Occipital lobe (tissue), 2 donors: ENCODE results near the gene MAEL. TPM values are rescaled to one million over a fixed set of nuclear protein-coding genes. Genes with fewer than 3 reads are reported as not detected.

ENCODE experiments used
- DNase-seq: peaks from one replicate; lab custom pipeline; 2025; lab: John Stamatoyannopoulos, UW
- total RNA-seq: library from RNA; depleted of rRNA; stranded (reverse); fragments of >200 nt; gene quantifications from one replicate; pipeline ENCODE4 v1.2.3, GENCODE V29; 2014

MAEL gene
- total RNA-seq, result 1.4 TPM

DNA sequence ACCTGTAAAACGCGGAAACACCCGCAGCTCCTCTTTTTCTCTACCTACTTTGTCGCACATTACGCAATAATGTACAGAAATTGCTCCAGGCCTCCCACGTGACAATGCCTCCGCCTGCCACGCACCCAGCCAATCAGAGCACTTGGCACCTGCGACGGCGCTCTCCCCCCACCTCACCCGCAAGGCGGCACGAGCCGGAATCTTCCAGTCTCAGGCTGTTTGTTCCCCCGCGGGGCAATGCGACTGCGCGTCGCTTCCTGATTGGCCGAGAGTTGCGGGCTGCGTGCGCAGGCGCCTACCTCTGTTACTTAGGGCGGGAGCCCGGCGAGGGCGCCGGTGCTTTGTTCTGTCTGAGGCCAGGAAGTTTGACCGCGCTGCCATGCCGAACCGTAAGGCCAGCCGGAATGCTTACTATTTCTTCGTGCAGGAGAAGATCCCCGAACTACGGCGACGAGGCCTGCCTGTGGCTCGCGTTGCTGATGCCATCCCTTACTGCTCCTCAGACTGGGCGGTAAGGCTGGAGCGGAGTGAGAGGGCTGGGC, at the start of gene MAEL:
MAEL (plus strand) TSS at position 307 of the 542 bp plus-strand sequence; CDS start at position 380, 73 bp downstream.
- DNase-seq, result no peak

DNA sequence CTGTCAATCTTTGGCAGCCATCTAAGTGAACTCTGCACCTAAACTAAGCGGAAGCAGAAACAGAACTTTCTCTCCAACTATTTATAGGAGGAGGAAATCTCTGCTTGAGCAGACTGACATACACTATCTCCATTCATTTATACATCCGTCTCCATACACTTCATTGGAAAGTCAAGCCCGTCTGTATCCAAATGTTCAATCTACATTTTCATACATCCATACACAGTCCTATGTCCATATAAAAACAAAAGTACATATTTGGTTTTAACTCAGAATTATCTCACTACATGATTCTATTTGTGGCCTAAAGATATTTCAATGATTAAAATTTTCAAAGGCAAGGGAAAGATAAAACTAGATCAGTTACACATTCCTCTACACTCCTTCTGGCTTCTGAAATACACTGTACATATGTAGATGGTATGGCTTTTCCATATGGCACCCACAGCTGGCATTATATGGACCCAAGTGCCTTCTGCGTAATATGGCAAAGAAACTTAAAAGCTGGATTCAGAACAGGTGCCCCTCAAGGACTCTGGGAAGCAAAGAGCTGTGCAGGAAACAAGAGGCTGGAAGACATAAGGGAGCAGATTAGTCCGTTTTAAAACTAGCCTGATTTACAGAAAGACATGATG, 49.2 kb upstream of the MAEL start:
- no peak for DNase-seq

DNA sequence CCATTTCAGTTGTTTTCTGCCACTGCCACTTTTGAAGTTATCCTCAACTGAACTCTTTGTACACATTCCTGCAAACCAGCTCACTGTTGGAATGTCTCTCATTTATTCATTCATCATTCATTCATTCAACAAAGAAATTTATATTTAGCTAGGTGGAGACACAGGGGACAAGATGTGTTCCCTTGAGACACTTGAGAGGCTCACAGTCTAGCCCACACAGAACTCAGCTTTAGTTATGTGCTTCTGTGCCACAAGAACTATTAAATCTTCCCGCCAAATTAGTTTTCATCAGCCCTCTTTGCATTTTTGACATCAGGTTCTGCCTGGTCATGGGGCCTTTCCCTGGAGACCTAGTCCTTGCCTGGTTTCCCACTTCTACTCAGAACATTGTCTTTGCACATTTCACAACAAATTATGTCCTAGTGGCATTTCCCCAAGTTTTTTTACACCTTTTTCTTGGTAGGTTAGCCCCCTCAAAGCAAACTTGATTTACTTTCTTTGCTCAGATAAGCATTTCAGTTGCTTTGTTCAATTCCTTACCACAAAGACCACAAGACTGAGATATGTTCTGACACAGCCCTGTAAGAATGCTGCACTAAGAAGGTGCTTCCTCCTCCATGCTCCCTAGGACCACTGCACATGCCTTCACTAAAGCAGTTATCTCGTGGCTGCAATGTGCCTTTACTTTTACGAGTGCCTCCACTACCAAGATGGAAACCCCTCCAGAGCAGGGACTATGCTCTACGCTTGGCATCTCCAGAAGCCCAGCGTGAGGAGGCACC, 44.7 kb upstream of the MAEL start:
- no peak for DNase-seq

DNA sequence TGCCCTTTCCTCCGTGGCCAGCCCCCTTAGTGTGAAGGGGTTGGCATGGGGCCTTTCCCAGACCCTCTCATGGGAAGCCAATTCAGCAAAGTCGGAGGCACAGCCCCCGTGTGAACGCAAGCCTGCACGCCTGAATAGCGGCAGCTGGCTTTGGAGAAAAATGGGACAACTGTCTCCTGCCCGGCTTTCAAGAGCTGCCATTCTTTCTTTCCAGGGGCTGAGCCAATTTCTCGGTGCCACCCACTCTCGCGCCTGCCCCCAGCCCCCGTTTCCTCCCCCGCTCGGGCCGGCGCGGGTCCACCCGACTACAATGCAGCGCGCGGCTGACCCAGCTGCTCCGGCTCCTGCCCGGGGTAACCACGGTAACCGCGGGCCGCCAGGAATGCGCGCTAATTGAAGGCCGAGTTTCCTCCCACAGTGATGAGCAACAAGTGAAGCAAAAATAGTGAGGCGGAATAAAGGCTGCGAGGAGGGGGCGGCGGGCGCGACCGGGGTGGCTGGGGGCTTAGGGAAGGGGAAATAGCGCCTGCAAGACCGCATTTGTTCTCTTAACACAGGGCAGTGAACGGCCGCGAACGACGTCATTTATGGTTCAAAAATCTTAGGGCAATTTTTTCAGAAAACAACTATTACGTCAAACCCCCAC, 41.6 kb upstream of the MAEL start:
- DNase-seq, result peak; percentile 82

DNA sequence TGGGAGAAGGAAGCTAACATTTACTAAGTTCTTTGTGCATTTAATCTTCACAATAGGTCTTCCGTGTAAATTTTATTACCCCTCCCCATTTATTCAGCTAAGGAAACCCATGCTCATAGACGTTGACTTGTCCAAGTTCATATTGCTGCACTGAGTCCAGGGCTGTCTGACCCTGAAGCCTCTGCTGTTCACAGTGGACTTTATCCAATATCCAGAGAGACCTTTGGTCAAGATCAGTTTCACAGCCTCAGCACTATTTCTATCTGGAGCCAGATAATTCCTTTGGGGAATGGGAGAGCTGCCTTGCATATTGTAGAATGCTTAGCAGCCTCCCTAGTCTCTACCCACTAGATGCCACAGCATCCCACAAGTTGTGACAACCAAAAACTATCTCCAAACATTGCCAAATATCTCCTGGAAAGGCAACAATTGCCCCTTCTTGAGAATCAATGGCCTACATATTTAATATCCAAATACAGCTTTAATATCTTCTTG, 40.2 kb upstream of the MAEL start:
- no peak for DNase-seq

DNA sequence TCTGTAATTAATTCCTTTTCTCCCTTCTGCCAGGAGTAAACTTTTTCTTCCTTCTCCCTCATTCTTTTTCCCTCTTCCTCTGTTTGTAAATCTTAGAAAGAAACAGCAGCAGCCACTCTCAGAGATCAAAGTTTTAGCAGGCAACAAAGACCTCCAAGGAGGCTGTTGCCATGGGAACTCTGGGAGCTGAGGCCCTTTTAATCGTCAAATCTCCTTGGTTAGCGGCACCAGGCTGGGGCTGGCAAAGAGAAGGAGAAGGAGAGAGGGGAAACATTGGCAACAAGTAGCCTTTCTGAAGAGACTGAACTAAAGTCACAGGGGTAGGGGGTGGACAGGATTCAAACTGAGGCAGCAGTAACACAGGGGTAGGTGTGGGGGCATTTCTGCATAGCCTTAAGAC, 38.9 kb upstream of the MAEL start:
- no peak for DNase-seq

DNA sequence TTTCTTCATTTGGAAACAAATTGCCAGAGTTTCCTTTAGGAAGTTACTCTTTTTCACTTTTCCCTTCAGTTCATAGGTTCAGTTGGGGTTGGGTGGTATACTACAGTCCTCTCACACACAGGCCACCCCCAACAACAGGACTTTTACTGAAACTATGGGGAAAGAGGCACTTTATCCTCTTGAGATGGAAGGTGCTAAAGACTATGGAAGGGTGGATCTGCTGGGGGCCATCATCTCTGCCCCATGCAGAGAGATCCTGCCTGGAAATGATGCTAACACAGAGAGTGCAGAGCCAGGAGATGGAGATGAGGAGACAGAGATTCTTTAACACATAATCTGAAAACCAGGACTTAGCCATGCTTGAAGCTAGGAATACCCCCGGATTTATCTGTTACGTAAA, 38.0 kb upstream of the MAEL start:
- no peak for DNase-seq

DNA sequence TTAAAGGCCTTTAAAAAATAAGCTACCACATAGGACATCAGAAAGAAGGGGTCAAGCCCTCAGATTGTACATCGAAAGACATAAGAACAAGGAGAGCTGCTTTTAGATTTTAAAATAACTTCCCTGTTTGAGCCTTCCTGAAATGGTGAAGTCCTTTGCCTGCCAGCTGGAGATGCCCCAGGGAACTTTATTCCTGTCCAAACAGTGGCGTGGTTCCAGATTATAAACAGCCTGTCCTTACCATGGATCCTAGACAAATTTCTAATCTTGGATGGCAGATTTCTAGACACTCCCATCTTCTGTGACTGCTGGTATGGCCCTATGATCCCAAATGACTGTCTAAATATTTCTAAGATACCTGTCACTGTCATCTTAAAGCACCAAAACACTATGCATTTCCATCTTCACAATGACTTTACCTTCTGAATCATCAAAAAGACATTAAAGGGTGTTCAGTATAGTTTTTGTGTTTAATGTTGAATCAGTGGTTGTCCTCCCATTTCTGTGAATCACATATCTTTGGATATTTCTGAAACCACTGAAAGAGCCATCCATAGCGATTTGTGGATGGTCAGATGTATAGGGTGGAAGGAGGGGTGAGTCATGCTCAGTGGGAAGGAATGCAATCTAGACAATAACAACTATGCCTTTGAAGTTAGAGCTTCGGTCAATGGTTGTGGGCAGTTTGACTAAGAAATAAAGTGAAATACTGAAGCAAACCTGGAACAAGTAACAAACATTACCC, 36.9 kb upstream of the MAEL start:
- DNase-seq, result no peak

DNA sequence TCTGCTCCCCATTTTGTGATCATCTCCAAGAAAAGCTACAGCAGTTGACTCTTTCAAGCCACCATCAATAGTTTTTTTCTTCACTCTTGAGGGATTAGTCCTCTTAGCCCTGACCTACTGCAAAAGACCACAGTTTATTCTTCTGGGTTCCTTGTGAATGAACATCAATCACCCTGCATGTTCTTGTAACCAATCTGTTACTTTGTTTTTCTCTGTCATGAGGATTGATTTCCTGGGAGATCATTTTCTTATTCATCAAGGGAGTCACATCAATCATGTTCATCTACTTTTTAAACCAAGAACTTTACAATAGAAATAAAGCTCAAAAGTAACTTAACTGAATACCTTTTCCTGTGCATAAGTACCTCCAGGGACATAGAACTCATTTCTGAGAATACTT, 35.6 kb upstream of the MAEL start:
- DNase-seq, result no peak

DNA sequence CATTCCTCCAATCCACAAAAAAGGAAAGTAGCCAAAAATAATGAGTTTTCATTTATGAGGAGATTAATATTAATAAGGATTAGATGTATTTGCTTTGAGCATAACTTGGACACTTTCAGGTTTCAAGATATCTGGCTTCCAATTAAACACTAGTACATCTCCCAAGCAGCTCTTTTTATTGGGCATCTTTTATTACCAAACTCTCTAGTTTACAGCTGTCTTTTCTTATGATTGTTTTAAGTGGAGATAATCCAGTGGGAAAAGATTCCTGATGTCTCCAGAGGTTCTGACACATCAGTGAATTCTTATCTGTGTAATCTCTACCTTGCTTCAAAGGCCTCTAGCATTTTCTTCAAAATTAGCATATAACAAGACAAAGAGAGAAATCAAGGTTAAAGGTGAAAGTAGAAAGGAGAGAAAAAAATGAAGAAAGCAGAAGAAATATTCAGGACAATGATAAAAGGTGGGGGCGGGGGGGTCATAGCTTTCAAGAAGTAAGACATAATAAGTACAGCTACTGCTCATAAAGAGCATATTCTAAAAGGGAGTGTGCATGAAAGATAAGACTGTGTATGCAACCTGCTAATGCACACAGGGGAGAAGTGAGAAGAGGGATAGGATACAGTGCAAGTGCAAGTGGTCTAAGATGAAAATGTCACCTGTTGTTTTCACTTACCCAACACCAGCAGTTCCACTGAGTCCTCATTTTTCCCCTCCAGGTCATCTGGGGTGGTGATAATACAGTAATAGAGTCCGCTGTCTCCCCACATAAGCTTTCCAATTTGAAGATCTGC, 32.8 kb upstream of the MAEL start:
- DNase-seq, result no peak

DNA sequence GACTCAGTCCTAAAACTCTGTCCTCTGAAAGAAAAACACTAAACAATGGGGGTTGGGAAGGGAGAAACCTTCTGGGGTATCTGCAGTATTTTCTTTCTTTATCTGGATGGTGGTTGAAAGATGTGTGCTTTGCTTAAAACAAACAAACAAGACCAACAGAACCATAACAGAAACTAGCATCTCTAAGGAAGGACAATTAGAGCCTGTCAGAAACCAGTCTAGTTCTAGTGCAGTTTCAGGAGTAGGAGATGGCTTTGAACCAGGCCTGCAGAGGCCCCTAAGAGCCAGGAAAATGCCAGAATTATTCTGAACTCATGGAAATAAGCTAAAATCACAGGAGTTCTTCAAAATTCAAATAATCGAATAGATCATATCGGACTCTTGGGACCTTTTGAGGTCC, 32.2 kb upstream of the MAEL start:
- no peak for DNase-seq

DNA sequence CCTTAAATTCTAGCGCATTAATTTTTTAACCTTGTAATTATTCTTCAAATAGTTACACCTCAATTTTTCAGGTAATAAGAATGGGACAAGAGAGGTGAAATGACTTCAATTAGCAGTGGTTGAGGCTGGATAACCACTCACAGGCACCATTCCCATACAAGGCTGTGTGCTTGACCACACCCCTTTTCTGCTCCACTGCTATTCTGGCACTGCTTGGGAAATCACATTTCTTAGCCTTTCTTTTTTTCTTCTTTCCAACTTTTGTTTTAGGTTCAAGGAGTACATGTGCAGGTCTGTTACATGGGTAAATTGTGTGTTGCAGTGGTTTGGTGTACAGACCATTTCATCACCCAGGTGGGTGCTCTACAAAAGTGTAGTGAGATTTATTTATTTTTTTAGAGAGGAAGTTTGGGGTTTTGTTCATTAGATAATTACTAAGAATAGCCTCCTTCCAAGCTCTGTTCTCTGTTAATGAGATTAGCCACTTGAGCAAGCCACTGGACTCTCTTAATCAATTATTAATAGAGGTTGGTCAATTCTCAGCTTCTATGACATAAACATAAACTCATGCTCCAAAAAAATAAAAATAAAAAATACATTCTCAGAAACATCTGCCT, 28.1 kb upstream of the MAEL start:
- no peak for DNase-seq

DNA sequence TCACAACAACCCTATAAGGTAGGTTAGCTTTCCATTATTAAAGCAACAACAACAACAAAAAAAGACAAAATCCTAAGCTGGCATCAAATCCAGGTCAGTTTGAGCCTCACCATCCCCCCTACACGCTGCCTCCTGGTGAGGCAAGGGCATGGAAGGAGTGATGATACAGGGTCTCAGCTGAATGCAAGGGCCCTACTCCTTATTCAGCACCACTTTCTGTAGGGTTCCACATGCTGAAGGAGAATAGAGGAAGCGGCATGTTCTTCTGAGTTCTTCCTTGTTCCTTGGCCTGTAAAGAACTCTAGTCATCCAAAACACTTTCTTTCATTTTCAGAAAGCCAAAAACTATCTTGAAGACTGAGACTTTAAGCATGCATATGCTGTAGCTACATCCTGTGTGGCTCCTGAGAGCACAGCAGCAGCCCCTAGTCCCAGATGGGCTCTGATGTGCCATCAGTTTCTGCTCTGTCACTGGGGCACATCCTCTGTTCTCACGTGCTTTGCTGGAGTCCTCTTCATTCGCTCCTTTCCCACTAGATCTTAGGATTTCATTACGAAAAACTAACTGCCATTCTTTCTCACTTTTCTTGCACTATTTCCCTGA, 19.9 kb upstream of the MAEL start:
- no peak for DNase-seq

DNA sequence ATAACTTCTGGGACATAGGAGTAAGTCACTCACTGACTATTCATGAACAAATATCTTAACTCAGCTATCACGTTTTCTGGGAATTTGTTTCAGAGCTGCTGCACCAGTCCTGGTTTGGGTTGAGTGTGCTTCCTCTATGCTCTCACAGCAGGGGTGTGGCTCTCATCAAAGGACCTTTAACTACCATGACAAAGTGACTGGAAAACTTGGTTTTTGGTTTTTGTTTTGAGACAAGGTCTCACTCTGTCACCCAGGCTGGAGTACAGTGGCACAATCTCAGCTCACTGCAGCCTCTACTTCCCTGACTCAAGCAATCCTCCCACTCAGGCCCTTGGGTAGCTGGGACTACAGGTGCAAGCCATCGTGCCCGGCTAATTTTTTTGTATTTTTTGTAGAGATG, 17.8 kb upstream of the MAEL start:
- DNase-seq, result no peak

DNA sequence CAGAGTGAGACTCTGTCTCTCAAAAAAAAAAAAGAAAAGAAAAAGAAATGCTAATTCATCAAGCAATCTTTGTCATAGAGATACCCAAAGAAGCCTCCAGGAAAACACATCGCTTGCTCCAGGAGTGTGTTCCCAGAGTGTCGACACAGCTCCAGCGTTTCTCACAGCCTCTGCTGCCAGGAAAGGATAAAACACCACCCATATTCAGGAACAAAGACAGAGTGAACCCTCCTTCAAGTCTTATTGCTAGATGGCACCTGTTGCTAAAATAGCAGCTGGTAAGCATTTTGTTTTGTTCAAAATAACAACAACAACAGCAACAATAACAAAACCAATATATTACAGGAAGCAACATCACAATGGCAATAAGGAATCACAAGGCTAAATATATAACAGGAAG, 16.9 kb upstream of the MAEL start:
- DNase-seq, result no peak

DNA sequence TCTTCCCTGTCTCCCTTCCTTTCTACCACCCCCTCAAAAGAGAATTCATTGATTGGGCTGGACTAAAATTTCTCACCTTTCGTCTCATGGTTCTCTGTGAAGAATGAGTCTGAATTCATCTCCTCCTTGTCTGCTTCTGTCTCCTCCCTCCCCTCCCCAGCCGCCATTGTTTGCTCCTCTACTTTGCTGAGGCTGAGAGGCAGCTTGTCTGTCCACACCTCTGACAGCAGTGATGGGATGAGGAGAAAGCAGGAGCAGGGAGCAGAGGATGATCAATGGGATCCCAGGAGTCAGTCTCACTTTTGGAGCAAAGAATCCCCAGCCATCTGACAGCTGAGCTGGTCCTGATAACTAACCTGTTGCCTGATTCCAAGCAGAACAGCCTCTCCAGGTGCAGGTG, 16.3 kb upstream of the MAEL start:
- no peak for DNase-seq

DNA sequence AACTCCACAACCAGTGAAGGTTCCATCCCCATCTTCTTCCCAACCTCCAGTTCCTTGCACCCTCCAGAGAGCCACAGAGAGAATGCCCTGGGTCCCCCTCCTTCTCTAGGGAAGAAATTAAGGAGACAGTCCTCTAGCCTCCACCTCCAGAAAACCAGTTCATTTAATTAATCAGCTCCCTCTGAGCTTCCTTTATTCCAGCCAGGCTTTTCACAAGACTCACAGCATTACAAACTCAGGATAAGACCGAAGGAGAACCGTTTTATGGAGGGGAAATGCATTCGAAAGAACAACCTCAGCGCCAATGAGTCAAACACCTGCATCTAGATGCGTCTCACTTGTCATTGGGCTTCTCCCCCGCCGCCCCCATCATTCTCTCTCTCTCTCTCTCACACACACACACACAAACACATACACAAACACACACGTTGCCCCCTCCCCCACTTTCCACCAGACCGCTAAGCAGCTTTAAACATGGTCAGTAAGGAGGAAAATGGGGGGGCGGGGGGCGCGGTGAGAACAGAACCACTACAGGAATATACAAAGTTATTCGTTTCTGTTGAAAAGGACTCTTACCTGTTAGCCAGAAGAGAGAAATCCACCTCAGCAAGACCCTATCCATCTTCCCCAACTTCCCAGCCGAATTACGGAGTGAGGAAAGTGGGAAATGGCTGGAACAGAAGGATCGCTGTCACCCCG, 14.3 kb upstream of the MAEL start:
- DNase-seq, result no peak

DNA sequence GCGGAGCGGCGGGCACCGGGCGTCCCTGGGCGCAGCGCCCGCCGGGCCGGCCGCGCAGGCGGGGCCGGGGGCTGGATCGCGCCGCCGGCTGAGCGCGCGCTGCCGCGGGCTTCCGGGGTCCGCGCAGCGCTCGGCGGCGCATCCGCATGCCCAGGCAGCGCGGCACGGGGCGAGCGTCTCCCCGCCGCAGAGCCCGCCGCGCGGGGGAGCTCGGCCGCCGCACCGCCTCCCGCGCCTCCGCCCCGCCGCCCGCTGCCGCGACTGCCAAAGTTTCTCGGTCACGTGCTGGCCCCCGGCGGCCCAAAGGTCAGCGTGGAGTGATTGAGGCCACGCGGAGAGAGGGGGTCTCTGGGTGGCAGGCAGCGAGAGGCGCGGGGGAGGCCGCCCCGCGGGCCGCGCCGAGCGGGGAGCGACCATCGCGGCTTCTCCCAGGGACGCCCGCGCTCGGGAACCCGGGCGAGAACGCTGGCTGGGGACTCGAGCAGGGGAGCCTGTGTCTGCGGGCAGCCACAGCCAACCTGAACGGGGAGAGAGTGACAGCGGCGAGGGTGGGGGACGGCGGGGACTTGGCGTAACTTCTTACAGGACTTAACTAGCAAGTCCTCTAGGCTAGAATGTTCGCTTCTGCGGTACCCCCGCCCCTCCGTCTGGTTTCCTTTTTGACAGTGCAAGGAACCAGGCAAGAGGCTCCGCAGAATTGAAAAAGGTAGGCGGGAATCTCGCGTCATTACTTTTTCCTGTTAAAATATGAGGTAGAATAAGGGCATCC, 13.5 kb upstream of the MAEL start, which contains the start of gene ILDR2:
ILDR2 (minus strand) TSS at position 180 of the 769 bp plus-strand sequence. CDS start 272 bp downstream, outside the sequence.
- DNase-seq, result peak; percentile 52
